PFSK-1 (cell line): ENCODE data around the gene LMNTD1.

ENCODE experiments used
- FOXP2 ChIP-seq: optimal IDR thresholded peaks from 2 replicates; pipeline ENCODE3; 2011; ENCODE audit warnings: borderline replicate concordance, control low read depth, inconsistent platforms; ENCODE audit not compliant: insufficient read depth; ENCODE audit errors: extremely low read length, extremely low read depth
- POLR2AphosphoS5 ChIP-seq: IDR thresholded peaks from 2 replicates; pipeline ENCODE4 v1.6.1; 2012; ENCODE audit warnings: low read depth, mild to moderate bottlenecking, control low read depth, low read length, moderate library complexity
- SIN3A ChIP-seq: IDR thresholded peaks from 2 replicates; pipeline ENCODE4 v1.6.1; 2012; ENCODE audit warnings: mild to moderate bottlenecking, low read length, moderate library complexity, borderline replicate concordance; ENCODE audit not compliant: insufficient read depth
- TAF1 ChIP-seq: IDR thresholded peaks from 2 replicates; pipeline ENCODE4 v1.6.1; 2012; ENCODE audit warnings: low read length, control low read depth, borderline replicate concordance; ENCODE audit not compliant: insufficient read depth
- TF ChIP-seq, protein P1 (sequence below), 2 experiments: IDR thresholded peaks; 2 replicates each; pipeline versions ENCODE4 v1.6.1 to v1.8.0; 2011 to 2012; ENCODE audit warnings: low read depth in 2 of 2, low read length in 2 of 2, control low read depth in 1 of 2, inconsistent platforms in 1 of 2, mild to moderate bottlenecking in 1 of 2, moderate library complexity in 1 of 2; ENCODE audit not compliant: insufficient read depth in 1 of 2

Gene LMNTD1

DNA sequence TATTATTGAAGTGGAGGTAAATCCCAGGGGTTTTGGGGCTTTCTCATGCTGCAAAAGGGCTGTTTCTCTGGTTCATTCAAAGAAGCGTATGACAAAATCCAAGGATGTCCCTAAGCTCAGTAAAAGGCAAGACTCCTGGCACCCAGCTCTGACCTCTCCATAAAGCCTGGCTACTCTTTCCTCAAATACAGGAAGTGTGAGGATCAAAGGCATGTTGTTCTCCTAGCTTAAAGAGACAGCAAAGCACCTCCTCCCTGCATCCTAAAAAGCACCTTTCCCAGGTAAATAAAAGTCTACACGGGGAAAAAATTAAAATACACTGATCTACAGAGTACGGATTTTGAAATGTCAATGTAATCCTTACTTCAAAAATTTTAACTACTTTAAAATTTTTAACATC lies 118.6 kb downstream of the LMNTD1 start:
- no peak for TF ChIP-seq TAF1
- TF ChIP-seq, protein P1, sequence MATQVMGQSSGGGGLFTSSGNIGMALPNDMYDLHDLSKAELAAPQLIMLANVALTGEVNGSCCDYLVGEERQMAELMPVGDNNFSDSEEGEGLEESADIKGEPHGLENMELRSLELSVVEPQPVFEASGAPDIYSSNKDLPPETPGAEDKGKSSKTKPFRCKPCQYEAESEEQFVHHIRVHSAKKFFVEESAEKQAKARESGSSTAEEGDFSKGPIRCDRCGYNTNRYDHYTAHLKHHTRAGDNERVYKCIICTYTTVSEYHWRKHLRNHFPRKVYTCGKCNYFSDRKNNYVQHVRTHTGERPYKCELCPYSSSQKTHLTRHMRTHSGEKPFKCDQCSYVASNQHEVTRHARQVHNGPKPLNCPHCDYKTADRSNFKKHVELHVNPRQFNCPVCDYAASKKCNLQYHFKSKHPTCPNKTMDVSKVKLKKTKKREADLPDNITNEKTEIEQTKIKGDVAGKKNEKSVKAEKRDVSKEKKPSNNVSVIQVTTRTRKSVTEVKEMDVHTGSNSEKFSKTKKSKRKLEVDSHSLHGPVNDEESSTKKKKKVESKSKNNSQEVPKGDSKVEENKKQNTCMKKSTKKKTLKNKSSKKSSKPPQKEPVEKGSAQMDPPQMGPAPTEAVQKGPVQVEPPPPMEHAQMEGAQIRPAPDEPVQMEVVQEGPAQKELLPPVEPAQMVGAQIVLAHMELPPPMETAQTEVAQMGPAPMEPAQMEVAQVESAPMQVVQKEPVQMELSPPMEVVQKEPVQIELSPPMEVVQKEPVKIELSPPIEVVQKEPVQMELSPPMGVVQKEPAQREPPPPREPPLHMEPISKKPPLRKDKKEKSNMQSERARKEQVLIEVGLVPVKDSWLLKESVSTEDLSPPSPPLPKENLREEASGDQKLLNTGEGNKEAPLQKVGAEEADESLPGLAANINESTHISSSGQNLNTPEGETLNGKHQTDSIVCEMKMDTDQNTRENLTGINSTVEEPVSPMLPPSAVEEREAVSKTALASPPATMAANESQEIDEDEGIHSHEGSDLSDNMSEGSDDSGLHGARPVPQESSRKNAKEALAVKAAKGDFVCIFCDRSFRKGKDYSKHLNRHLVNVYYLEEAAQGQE (IDR thresholded peaks at IDR 0.05; ENCODE audit: insufficient read depth in 1 of 2, low read depth in 2 of 2, low read length in 2 of 2) = no peak
- TF ChIP-seq POLR2AphosphoS5 = no peak
- no peak for TF ChIP-seq SIN3A
- TF ChIP-seq FOXP2 = no peak

DNA sequence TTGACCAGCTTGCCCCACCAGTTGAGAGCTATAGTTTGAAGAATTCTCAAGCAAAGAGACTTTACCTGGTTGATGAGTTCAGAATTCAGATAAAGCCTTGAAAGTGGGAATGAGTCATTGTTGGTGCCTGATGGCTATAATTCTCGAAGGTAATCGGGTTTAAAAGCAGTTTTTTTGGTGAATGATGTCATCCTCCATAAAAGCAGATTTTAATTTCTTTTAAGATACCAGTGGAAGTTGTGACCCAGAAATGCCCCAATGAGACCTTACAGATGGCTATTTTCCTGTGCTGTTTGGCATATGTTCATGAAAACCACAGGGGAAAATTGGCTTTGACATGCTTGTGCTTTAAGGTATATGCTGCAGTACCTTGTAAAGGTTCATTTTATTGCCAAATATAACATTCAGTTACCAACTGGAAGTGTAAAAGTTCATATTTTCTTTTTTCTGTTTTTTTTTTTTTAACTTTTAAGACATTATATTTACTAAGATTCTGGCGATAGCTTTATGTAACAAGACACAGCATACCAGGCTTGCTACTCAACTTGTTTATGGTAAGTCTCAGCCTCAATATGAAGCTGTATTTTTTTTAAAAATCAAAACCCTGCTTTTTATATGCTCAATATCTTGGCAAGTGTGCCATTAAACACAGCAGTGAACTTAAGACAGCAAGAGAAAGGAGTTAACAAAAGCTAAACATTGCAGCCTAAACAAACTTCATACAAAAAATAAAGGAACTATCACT lies 119.3 kb downstream of the LMNTD1 start:
- TF ChIP-seq FOXP2 (no peak), TAF1 (no peak), POLR2AphosphoS5 (no peak), SIN3A (no peak)
- TF ChIP-seq, protein P1 (IDR thresholded peaks at IDR 0.05; ENCODE audit: insufficient read depth in 1 of 2, low read depth in 2 of 2, low read length in 2 of 2) = no peak

DNA sequence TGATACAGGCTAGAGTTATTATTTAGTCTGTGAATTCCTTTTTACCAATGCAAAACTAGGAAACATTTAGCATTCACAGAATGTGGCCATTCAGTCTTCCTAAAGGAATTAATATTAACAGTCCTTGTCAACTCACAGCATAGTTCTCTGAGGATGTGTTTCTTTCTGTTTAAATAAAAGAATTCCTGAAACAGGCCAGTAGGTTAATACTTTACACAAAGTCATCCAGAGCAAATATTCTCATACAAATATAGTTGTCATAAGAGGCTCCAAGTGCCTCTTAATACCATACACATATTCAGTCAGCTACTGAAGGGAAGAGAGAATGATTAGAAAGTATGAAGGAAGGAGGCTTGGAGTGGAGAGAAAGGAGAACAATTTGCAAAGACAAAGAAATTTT lies 120.1 kb downstream of the LMNTD1 start:
- no peak for TF ChIP-seq SIN3A
- no peak for TF ChIP-seq FOXP2
- no peak for TF ChIP-seq POLR2AphosphoS5
- TF ChIP-seq, protein P1 (IDR thresholded peaks at IDR 0.05; ENCODE audit: insufficient read depth in 1 of 2, low read depth in 2 of 2, low read length in 2 of 2) = no peak
- TF ChIP-seq TAF1 = no peak

DNA sequence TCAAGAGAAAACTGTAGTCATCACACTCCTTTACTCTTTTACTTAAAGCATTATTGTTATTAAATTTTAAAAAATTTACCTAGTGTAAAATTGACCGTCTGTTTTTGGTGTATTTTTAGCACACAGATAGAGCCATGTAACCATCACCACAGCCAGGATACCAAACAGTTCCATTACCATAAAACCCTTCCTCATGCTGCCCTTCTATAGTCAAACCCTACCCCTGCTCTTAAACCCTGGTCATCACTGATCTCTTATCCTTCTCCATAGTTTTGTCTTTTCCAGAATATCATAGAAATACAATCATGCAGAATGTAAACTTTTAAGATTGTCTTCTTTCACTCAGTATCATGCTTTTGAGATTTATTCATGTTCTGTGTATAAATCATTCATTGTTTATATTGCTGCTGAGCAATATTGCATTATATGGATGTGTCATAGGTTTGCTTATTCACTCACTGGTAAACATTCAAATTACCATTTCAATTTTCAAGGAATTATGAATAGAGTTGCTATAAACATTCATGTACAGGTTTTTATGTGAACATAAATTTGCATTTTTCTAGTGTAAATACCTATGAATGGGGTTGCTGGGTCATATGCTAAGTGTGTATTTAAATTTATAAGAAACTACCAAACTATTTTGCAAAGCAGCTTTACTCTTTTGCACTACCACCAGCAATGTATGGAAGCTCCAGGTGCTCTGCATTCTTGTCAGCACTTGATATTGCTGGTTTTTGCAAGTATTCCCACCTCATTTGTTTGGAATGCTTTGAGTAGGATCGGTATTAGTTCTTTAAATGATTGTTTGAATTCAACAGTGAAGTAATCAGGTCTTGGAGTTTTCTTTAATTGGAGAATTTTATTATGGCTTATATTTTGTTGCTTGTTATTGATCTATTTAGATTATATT lies 125.5 kb downstream of the LMNTD1 start:
- no peak for TF ChIP-seq POLR2AphosphoS5
- TF ChIP-seq FOXP2 = no peak
- TF ChIP-seq, protein P1 (IDR thresholded peaks at IDR 0.05; ENCODE audit: insufficient read depth in 1 of 2, low read depth in 2 of 2, low read length in 2 of 2) = no peak
- no peak for TF ChIP-seq SIN3A
- TF ChIP-seq TAF1 = no peak
